Ishikawa (cell line): ENCODE measurements around the gene LTA.
A peak's percentile ranks its signal among the peaks of the same experiment; 100 is the strongest.

Experiments
- CEBPB ChIP-seq: IDR thresholded peaks from 2 replicates; pipeline ENCODE4 v1.6.1; 2012
- CREB1 ChIP-seq: IDR thresholded peaks from 2 replicates; pipeline ENCODE4 v1.6.1; 2012; ENCODE audit warnings: low read depth
- EGR1 ChIP-seq: IDR thresholded peaks from 2 replicates; pipeline ENCODE4 v1.6.1; 2012
- EP300 ChIP-seq: IDR thresholded peaks from 2 replicates; pipeline ENCODE4 v1.6.1; 2012; ENCODE audit warnings: borderline replicate concordance
- FOXM1 ChIP-seq: IDR thresholded peaks from 2 replicates; pipeline ENCODE4 v1.6.1; 2012; ENCODE audit warnings: low read depth, borderline replicate concordance
- MAX ChIP-seq: IDR thresholded peaks from 2 replicates; pipeline ENCODE4 v1.6.1; 2012
- NFIC ChIP-seq: IDR thresholded peaks from 2 replicates; pipeline ENCODE4 v1.6.1; 2012
- RAD21 ChIP-seq: IDR thresholded peaks from 2 replicates; pipeline ENCODE4 v1.6.1; 2012; ENCODE audit warnings: low read depth
- TAF1 ChIP-seq: IDR thresholded peaks from 2 replicates; pipeline ENCODE4 v1.6.1; 2012; ENCODE audit warnings: low read depth, mild to moderate bottlenecking
- TCF12 ChIP-seq: IDR thresholded peaks from 2 replicates; pipeline ENCODE4 v1.6.1; 2012; ENCODE audit warnings: low read depth
- TEAD4 ChIP-seq: IDR thresholded peaks from 2 replicates; pipeline ENCODE4 v1.6.1; 2012
- YY1 ChIP-seq: IDR thresholded peaks from 2 replicates; pipeline ENCODE4 v1.6.1; 2012; ENCODE audit warnings: low read depth
- ZBTB7A ChIP-seq: IDR thresholded peaks from 2 replicates; pipeline ENCODE4 v1.6.1; 2012; ENCODE audit warnings: low read depth
- TF ChIP-seq, protein P1 (sequence below): IDR thresholded peaks from 2 replicates; pipeline ENCODE4 v1.6.1; 2012; ENCODE audit warnings: low read depth, mild to moderate bottlenecking
- TF ChIP-seq, protein P2 (sequence below): IDR thresholded peaks from 2 replicates; pipeline ENCODE4 v1.6.1; 2012

Gene LTA

GRCh38 chr6:31558318-31558625, 13.8 kb upstream of the LTA start:
- TF ChIP-seq FOXM1 (no peak), TCF12 (no peak), CEBPB (no peak), RAD21 (no peak), EGR1 (no peak), YY1 (no peak)
- TF ChIP-seq, protein P1, sequence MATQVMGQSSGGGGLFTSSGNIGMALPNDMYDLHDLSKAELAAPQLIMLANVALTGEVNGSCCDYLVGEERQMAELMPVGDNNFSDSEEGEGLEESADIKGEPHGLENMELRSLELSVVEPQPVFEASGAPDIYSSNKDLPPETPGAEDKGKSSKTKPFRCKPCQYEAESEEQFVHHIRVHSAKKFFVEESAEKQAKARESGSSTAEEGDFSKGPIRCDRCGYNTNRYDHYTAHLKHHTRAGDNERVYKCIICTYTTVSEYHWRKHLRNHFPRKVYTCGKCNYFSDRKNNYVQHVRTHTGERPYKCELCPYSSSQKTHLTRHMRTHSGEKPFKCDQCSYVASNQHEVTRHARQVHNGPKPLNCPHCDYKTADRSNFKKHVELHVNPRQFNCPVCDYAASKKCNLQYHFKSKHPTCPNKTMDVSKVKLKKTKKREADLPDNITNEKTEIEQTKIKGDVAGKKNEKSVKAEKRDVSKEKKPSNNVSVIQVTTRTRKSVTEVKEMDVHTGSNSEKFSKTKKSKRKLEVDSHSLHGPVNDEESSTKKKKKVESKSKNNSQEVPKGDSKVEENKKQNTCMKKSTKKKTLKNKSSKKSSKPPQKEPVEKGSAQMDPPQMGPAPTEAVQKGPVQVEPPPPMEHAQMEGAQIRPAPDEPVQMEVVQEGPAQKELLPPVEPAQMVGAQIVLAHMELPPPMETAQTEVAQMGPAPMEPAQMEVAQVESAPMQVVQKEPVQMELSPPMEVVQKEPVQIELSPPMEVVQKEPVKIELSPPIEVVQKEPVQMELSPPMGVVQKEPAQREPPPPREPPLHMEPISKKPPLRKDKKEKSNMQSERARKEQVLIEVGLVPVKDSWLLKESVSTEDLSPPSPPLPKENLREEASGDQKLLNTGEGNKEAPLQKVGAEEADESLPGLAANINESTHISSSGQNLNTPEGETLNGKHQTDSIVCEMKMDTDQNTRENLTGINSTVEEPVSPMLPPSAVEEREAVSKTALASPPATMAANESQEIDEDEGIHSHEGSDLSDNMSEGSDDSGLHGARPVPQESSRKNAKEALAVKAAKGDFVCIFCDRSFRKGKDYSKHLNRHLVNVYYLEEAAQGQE: no peak

GRCh38 chr6:31558631-31559500, 13.2 kb upstream of the LTA start:
- TF ChIP-seq MAX: no peak
- no peak for TF ChIP-seq EGR1
- no peak for TF ChIP-seq ZBTB7A
- TF ChIP-seq TCF12: no peak
- no peak for TF ChIP-seq RAD21
- TF ChIP-seq TAF1: no peak
- no peak for TF ChIP-seq CREB1
- TF ChIP-seq TEAD4: no peak
- no peak for TF ChIP-seq CEBPB
- no peak for TF ChIP-seq NFIC
- no peak for TF ChIP-seq EP300
- TF ChIP-seq FOXM1: no peak
- no peak for TF ChIP-seq YY1
- TF ChIP-seq, protein P1: no peak
- TF ChIP-seq, protein P2, sequence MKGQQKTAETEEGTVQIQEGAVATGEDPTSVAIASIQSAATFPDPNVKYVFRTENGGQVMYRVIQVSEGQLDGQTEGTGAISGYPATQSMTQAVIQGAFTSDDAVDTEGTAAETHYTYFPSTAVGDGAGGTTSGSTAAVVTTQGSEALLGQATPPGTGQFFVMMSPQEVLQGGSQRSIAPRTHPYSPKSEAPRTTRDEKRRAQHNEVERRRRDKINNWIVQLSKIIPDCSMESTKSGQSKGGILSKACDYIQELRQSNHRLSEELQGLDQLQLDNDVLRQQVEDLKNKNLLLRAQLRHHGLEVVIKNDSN: no peak

DNA sequence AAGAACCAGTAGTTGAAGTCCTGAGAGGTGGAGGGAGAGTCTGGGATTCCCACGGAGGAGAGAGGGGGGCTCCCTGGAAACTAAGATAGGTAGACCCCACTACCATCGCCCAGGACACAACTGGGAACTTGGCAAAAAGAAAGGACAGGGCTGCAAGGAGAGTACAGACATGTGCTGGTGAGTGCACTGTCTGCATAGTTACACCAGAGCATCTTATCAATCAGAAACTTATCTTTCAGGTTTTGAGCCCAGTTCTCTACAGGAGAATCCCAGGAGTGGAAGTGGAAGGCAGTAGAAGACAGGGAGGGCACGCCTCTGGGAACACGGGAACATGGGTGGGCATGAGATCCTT, 12.5 kb upstream of the LTA start:
- TF ChIP-seq, protein P1: no peak
- TF ChIP-seq MAX (no peak), ZBTB7A (no peak), RAD21 (no peak), NFIC (no peak), TEAD4 (no peak), TCF12 (no peak), EGR1 (no peak), YY1 (no peak), TAF1 (no peak)

GRCh38 chr6:31559958-31560696, 12.0 kb upstream of the LTA start:
- 0 out of 2 replicates have a peak, but pooled peaks have one; percentile 8 for TF ChIP-seq TEAD4
- TF ChIP-seq TAF1: no peak
- no peak for TF ChIP-seq FOXM1
- TF ChIP-seq, protein P2: no peak
